ENCODE data around the gene XAB2. TPM values are rescaled to one million over a fixed set of nuclear protein-coding genes. Genes with fewer than 3 reads are reported as not detected.

Gene XAB2
- total and polyA plus RNA-seq, 4 donors: 34.1 to 48.3 (median 39.3) TPM

- 95 to 96% methylated on average over 55 to 57 of the region's 57 CpGs for WGBS, 2 donors
- TF ChIP-seq CTCF (IDR thresholded peaks at IDR 0.05; ENCODE audit: control extremely low read depth, extremely low read depth): no peak
- DNase-seq (no peak), ATAC-seq (ENCODE audit: insufficient read depth, low FRiP score) (no peak)
- Histone ChIP-seq H3K27me3 (ENCODE audit: control insufficient read depth in 3 of 3, insufficient read depth in 3 of 3, low read length in 2 of 3) (no peaks in the 10 kb centered on the region), H3K4me3 (no peak overlapping the region), H3K27ac (ENCODE audit: low read depth in 1 of 2, low read length in 1 of 2) (peak overlapping the region in 1 of 2 donors; percentile 78), H3K4me1 (ENCODE audit: control insufficient read depth in 5 of 5, insufficient read depth in 5 of 5, low read length in 5 of 5) (peaks cover 0 to 10% (median 4%) of the 10 kb centered on the region in 5 donors), H3K9ac (ENCODE audit: insufficient read depth in 1 of 2, low read length in 2 of 2) (no peak overlapping the region), H3K36me3 (ENCODE audit: control insufficient read depth in 4 of 4, insufficient read depth in 4 of 4, low read length in 4 of 4) (peaks cover 13 to 82% (median 19%) of the 10 kb centered on the region in 4 donors), H3K9me3 (ENCODE audit: control insufficient read depth in 4 of 4, insufficient read depth in 3 of 4, low read length in 3 of 4) (no peaks in the 10 kb centered on the region)
Observed at GRCh38 chr19:7620442-7621412, 8.6 kb downstream of the XAB2 start.

GRCh38 chr19:7619671-7620441 lies 9.5 kb downstream of the XAB2 start:
- H3K4me3 ChIP-seq: no peak overlapping the region
- WGBS, 2 donors: 77 to 85% methylated on average over 48 of the region's 48 CpGs

GRCh38 chr19:7618771-7619510 lies 10.4 kb downstream of the XAB2 start:
- peak overlapping the region in 1 of 2 donors; percentile 82 for H3K27ac ChIP-seq (ENCODE audit: low read depth in 1 of 2, low read length in 1 of 2)
- H3K36me3 ChIP-seq (ENCODE audit: control insufficient read depth in 4 of 4, insufficient read depth in 4 of 4, low read length in 4 of 4): peaks cover 10 to 72% (median 19%) of the 10 kb centered on the region in 4 donors
- no peaks in the 10 kb centered on the region for H3K9me3 ChIP-seq (ENCODE audit: control insufficient read depth in 4 of 4, insufficient read depth in 3 of 4, low read length in 3 of 4)
- no peaks in the 10 kb centered on the region for H3K27me3 ChIP-seq (ENCODE audit: control insufficient read depth in 3 of 3, insufficient read depth in 3 of 3, low read length in 2 of 3)
- no peak for TF ChIP-seq CTCF (IDR thresholded peaks at IDR 0.05; ENCODE audit: control extremely low read depth, extremely low read depth)
- H3K4me1 ChIP-seq (ENCODE audit: control insufficient read depth in 5 of 5, insufficient read depth in 5 of 5, low read length in 5 of 5): peaks cover 0 to 10% (median 4%) of the 10 kb centered on the region in 5 donors
- WGBS, 2 donors: 72 to 89% methylated on average over 21 of the region's 21 CpGs
- peak; percentile 75 for ATAC-seq (ENCODE audit: insufficient read depth, low FRiP score)
- no peak overlapping the region for H3K9ac ChIP-seq (ENCODE audit: insufficient read depth in 1 of 2, low read length in 2 of 2)
- peak in 2 of 3 donors; percentile 32 to 56 for DNase-seq
- H3K4me3 ChIP-seq: no peak overlapping the region

More at GRCh38 chr19:7619671-7620441, 9.5 kb downstream of the XAB2 start:
- Histone ChIP-seq H3K9ac (ENCODE audit: insufficient read depth in 1 of 2, low read length in 2 of 2) (no peak overlapping the region), H3K36me3 (ENCODE audit: control insufficient read depth in 4 of 4, insufficient read depth in 4 of 4, low read length in 4 of 4) (peaks cover 10 to 81% (median 19%) of the 10 kb centered on the region in 4 donors), H3K27me3 (ENCODE audit: control insufficient read depth in 3 of 3, insufficient read depth in 3 of 3, low read length in 2 of 3) (no peaks in the 10 kb centered on the region), H3K9me3 (ENCODE audit: control insufficient read depth in 4 of 4, insufficient read depth in 3 of 4, low read length in 3 of 4) (no peaks in the 10 kb centered on the region), H3K27ac (ENCODE audit: low read depth in 1 of 2, low read length in 1 of 2) (peak overlapping the region in 1 of 2 donors; percentile 78), H3K4me1 (ENCODE audit: control insufficient read depth in 5 of 5, insufficient read depth in 5 of 5, low read length in 5 of 5) (peaks cover 0 to 10% (median 4%) of the 10 kb centered on the region in 5 donors)
- DNase-seq (no peak), ATAC-seq (ENCODE audit: insufficient read depth, low FRiP score) (peak; percentile 12)
- no peak for TF ChIP-seq CTCF (IDR thresholded peaks at IDR 0.05; ENCODE audit: control extremely low read depth, extremely low read depth)

Data from lung (tissue), 12 donors.